ENCODE results near the gene ZNF488.

Gene ZNF488

GRCh38 chr10:47333532-47333931 is 50.6 kb downstream of the ZNF488 start:
- in situ Hi-C loops (cut with MboI; ENCODE audit: low sequenced_read_pairs): no loop called here

GRCh38 chr10:47332946-47333345 is 51.1 kb downstream of the ZNF488 start:
- in situ Hi-C loops (cut with MboI; ENCODE audit: low sequenced_read_pairs): no loop called here

- in situ Hi-C loops (cut with MboI; ENCODE audit: low sequenced_read_pairs): no loop called here
These were observed 51.7 kb downstream of the ZNF488 start for GRCh38 chr10:47332371-47332770.

GRCh38 chr10:47331954-47332353 is 52.1 kb downstream of the ZNF488 start:
- in situ Hi-C loops (cut with MboI; ENCODE audit: low sequenced_read_pairs): no loop called here

- in situ Hi-C loops (cut with MboI; ENCODE audit: low sequenced_read_pairs): no loop called here
These were observed 52.6 kb downstream of the ZNF488 start for GRCh38 chr10:47331491-47331890.

- in situ Hi-C loops (cut with MboI; ENCODE audit: low sequenced_read_pairs): no loop called here
These were observed 53.3 kb downstream of the ZNF488 start for GRCh38 chr10:47330804-47331203.

- in situ Hi-C loops (cut with MboI; ENCODE audit: low sequenced_read_pairs): no loop called here
These were observed 53.7 kb downstream of the ZNF488 start for GRCh38 chr10:47330366-47330765.

- in situ Hi-C loops (cut with MboI; ENCODE audit: low sequenced_read_pairs): no loop called here
These were observed 54.2 kb downstream of the ZNF488 start for GRCh38 chr10:47329855-47330254.

- in situ Hi-C loops (cut with MboI; ENCODE audit: low sequenced_read_pairs): no loop called here
These were observed 57.2 kb downstream of the ZNF488 start for GRCh38 chr10:47326927-47327330.

GRCh38 chr10:47326306-47326926 is 57.7 kb downstream of the ZNF488 start:
- in situ Hi-C loops (cut with MboI; ENCODE audit: low sequenced_read_pairs): no loop called here

GRCh38 chr10:47325303-47326291 is 58.5 kb downstream of the ZNF488 start:
- in situ Hi-C loops (cut with MboI; ENCODE audit: low sequenced_read_pairs): no loop called here

GRCh38 chr10:47323636-47324296 is 60.3 kb downstream of the ZNF488 start:
- in situ Hi-C loops (cut with MboI; ENCODE audit: low sequenced_read_pairs): no loop called here

GRCh38 chr10:47323087-47323486 is 61.0 kb downstream of the ZNF488 start:
- in situ Hi-C loops (cut with MboI; ENCODE audit: low sequenced_read_pairs): no loop called here

- in situ Hi-C loops (cut with MboI; ENCODE audit: low sequenced_read_pairs): no loop called here
These were observed 61.6 kb downstream of the ZNF488 start, which contains the start of gene GDF2 for GRCh38 chr10:47322300-47323061. TSS of gene GDF2 (plus strand) at chr10:47322454. CDS start at chr10:47322669, 215 bp downstream.

- in situ Hi-C loops (cut with MboI; ENCODE audit: low sequenced_read_pairs): no loop called here
These were observed 62.4 kb downstream of the ZNF488 start for GRCh38 chr10:47321521-47322195.

- in situ Hi-C loops (cut with MboI; ENCODE audit: low sequenced_read_pairs): no loop called here
These were observed 63.3 kb downstream of the ZNF488 start for GRCh38 chr10:47320812-47321211.

- in situ Hi-C loops (cut with MboI; ENCODE audit: low sequenced_read_pairs): no loop called here
These were observed 64.3 kb downstream of the ZNF488 start for GRCh38 chr10:47319784-47320183.

- in situ Hi-C loops (cut with MboI; ENCODE audit: low sequenced_read_pairs): no loop called here
These were observed 65.4 kb downstream of the ZNF488 start for GRCh38 chr10:47318706-47319105.

GRCh38 chr10:47317251-47317650 is 66.8 kb downstream of the ZNF488 start:
- in situ Hi-C loops (cut with MboI; ENCODE audit: low sequenced_read_pairs): no loop called here

GRCh38 chr10:47316131-47316530 is 68.0 kb downstream of the ZNF488 start:
- in situ Hi-C loops (cut with MboI; ENCODE audit: low sequenced_read_pairs): no loop called here

Measured in HL-60/S4 treated with retinoic acid at 250 ng/mL for 4 days and 3 days (cell line).